GM12801 (cell line): Measurements from ENCODE around the gene NOL12.

Source experiments
- CTCF ChIP-seq: IDR thresholded peaks from one replicate; pipeline ENCODE4 v1.5.1; 2011; ENCODE audit warnings: control low read depth; ENCODE audit not compliant: insufficient read length; ENCODE audit errors: extremely low read depth

The NOL12 gene

GRCh38 chr22:37657590-37658132 lies 28.5 kb upstream of the NOL12 start:
- no peak for TF ChIP-seq CTCF

- TF ChIP-seq CTCF = no peak
These were observed 27.7 kb upstream of the NOL12 start, which contains the start of gene PDXP for GRCh38 chr22:37658133-37659065. PDXP (plus strand) TSS chr22:37658723; CDS start chr22:37658783, 60 bp downstream.

- TF ChIP-seq CTCF = no peak
These were observed 26.9 kb upstream of the NOL12 start for GRCh38 chr22:37659066-37659896.

- no peak for TF ChIP-seq CTCF
These were observed 26.0 kb upstream of the NOL12 start for GRCh38 chr22:37659897-37660708.

- TF ChIP-seq CTCF = no peak
These were observed 25.5 kb upstream of the NOL12 start for GRCh38 chr22:37660709-37661045.

GRCh38 chr22:37661160-37661924 lies 24.8 kb upstream of the NOL12 start:
- TF ChIP-seq CTCF = no peak
